ENCODE measurements around the gene MED12L.

MED12L gene

GRCh38 chr3:151191095-151191494 lies 105.6 kb downstream of the MED12L start:
- no peak for TF ChIP-seq CTCF (IDR thresholded peaks at IDR 0.05; ENCODE audit: insufficient read depth, low read length, missing control alignments)
- ChIA-PET POLR2A (no interaction called here), CTCF (interaction anchor here (1.6 to 2.8 kb wide), 2 partner anchors 23 to 37 kb away, joined by 7 to 8 read pairs; no protein-coding TSS in a partner anchor)
- DNase-seq (ENCODE audit: low read depth, low spot score) = no peak
- H3K4me3 ChIP-seq (ENCODE audit: low read depth, low read length) = no peak overlapping the region

GRCh38 chr3:151192545-151192944 lies 107.1 kb downstream of the MED12L start:
- no peak for TF ChIP-seq CTCF (IDR thresholded peaks at IDR 0.05; ENCODE audit: insufficient read depth, low read length, missing control alignments)
- H3K4me3 ChIP-seq (ENCODE audit: low read depth, low read length) = no peak overlapping the region
- no peak for DNase-seq (ENCODE audit: low read depth, low spot score)
- ChIA-PET CTCF (interaction anchor here (0.6 to 2.8 kb wide), 3 partner anchors 25 to 214 kb away, joined by 3 to 8 read pairs (median 7); no protein-coding TSS in a partner anchor), POLR2A (no interaction called here)

GRCh38 chr3:151195826-151196225 lies 110.4 kb downstream of the MED12L start:
- POLR2A ChIA-PET = no interaction called here
- CTCF ChIA-PET = interaction anchor here (1.7 to 3.2 kb wide), 4 partner anchors 11 to 32 kb away, joined by 4 to 18 read pairs (median 6); no protein-coding TSS in a partner anchor

GRCh38 chr3:151196434-151196833 lies 111.0 kb downstream of the MED12L start:
- POLR2A ChIA-PET = no interaction called here
- TF ChIP-seq CTCF (IDR thresholded peaks at IDR 0.05; ENCODE audit: insufficient read depth, low read length, missing control alignments) = no peak
- no peak overlapping the region for H3K4me3 ChIP-seq (ENCODE audit: low read depth, low read length)
- CTCF ChIA-PET = interaction anchor here (1.0 to 3.2 kb wide), 6 partner anchors 11 to 84 kb away, joined by 3 to 18 read pairs (median 5); no protein-coding TSS in a partner anchor
- DNase-seq (ENCODE audit: low read depth, low spot score) = no peak

More at GRCh38 chr3:151195826-151196225, 110.4 kb downstream of the MED12L start:
- DNase-seq (ENCODE audit: low read depth, low spot score) = no peak
- no peak overlapping the region for H3K4me3 ChIP-seq (ENCODE audit: low read depth, low read length)
- no peak for TF ChIP-seq CTCF (IDR thresholded peaks at IDR 0.05; ENCODE audit: insufficient read depth, low read length, missing control alignments)

- POLR2A ChIA-PET = no interaction called here
- no peak overlapping the region for H3K4me3 ChIP-seq (ENCODE audit: low read depth, low read length)
- CTCF ChIA-PET = interaction anchor here (0.8 to 3.2 kb wide), 8 partner anchors 10 to 87 kb away, joined by 3 to 18 read pairs (median 5); no protein-coding TSS in a partner anchor
- DNase-seq (ENCODE audit: low read depth, low spot score) = no peak
- no peak for TF ChIP-seq CTCF (IDR thresholded peaks at IDR 0.05; ENCODE audit: insufficient read depth, low read length, missing control alignments)
Measured at GRCh38 chr3:151197228-151197627, 111.8 kb downstream of the MED12L start.

- no peak overlapping the region for H3K4me3 ChIP-seq (ENCODE audit: low read depth, low read length)
- DNase-seq (ENCODE audit: low read depth, low spot score) = no peak
- no peak for TF ChIP-seq CTCF (IDR thresholded peaks at IDR 0.05; ENCODE audit: insufficient read depth, low read length, missing control alignments)
- CTCF ChIA-PET = interaction anchor here (0.7 to 3.2 kb wide), 6 partner anchors 27 to 86 kb away, joined by 3 to 18 read pairs (median 3); no protein-coding TSS in a partner anchor
- POLR2A ChIA-PET = no interaction called here
Measured at GRCh38 chr3:151197981-151198767, 112.7 kb downstream of the MED12L start.

All from AG04449 (cell line).